ENCODE data around the gene LYAR. TPM values are rescaled to one million over a fixed set of nuclear protein-coding genes. Genes with fewer than 3 reads are reported as not detected.

The LYAR gene
- total and polyA plus RNA-seq, 2 of the 4 experiments (the other 2 are of a cell fraction), result 5.4 to 8.2 TPM

DNA sequence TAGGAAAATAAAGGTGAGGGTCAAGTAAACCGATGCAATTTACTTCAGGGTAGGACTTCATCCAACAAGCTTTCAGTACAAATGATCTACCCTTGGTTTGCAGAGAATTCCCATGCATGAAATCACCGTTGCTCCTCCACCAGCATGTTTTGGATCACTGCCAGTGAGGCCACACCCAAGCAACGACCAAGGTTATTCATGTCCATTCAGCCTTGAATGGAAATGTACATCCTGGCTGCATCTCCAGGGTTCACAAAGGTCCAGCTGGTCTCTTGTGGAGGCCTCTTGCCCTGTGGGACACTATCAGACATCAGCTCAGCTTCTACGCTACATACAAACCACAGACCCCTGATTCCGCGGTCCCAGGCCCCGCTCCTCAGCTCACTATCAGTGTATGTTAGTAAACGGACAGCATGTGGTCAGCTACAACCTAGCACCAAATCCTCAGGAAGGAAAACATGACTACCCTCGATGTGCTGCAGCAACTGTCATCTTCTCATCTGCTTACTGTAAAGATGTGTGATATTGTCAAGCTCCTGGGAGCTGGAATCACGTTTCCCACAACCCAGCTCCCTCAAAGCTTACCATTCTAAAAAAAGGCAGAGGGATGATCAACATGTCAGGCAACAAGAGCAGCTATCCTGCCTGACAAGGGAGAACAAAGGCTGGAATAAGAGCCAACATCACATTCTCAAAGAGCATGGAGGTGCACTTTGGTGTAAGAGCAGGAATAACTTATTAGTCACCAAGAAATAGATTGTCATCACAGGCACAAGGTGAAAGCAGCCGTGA, 4.9 kb downstream of the LYAR start:
- Histone ChIP-seq H3K14ac (replicated peaks; ENCODE audit: low read depth, low read length) (no peak overlapping the region), H2AK9ac (replicated peaks; ENCODE audit: low read depth, low read length, poor library complexity) (no peak overlapping the region), H3K18ac (ENCODE audit: low read depth, low read length) (no peak overlapping the region), H3K9ac (ENCODE audit: low read depth, low read length) (no peak overlapping the region), H2BK120ac (ENCODE audit: low read depth, low read length) (no peak overlapping the region), H3K4me3 (ENCODE audit: insufficient read depth, low read depth, low read length) (no peak overlapping the region), H4K20me1 (ENCODE audit: insufficient read depth, low read length) (no peaks in the 10 kb centered on the region), H4K91ac (ENCODE audit: insufficient read depth, low read depth, low read length) (no peak overlapping the region), H2AK5ac (ENCODE audit: low read depth, low read length) (no peak overlapping the region), H2BK5ac (ENCODE audit: low read depth, low read length, poor library complexity, severe bottlenecking) (no peak overlapping the region), H3K27ac (ENCODE audit: insufficient read depth, low read length) (no peak overlapping the region), H3K36me3 (ENCODE audit: control insufficient read depth, insufficient read depth, low read length) (peaks cover 20% of the 10 kb centered on the region), H3K4me1 (ENCODE audit: control insufficient read depth, insufficient read depth, low read length) (peaks cover 6% of the 10 kb centered on the region), H3K4me2 (ENCODE audit: low read depth, low read length) (no peak overlapping the region), H2BK15ac (ENCODE audit: low read depth, low read length) (no peak overlapping the region), H3K9me1 (ENCODE audit: insufficient read depth, low read length) (peaks cover 13% of the 10 kb centered on the region; the same call in 1 of the 2 replicates), H4K5ac (ENCODE audit: low read depth, low read length) (no peak overlapping the region), H3K4ac (ENCODE audit: low read depth, low read length) (no peak overlapping the region), H3K56ac (ENCODE audit: extremely low read depth, insufficient read depth, low read length) (no peak overlapping the region), H3K23ac (ENCODE audit: low read depth, low read length) (no peak overlapping the region), H2BK20ac (ENCODE audit: low read depth, low read length) (no peak overlapping the region), H2AFZ (replicated peaks; ENCODE audit: low read length, poor library complexity) (no peak overlapping the region), H3K27me3 (ENCODE audit: control insufficient read depth, insufficient read depth, low read length) (no peaks in the 10 kb centered on the region), H3K9me3 (ENCODE audit: control insufficient read depth, insufficient read depth, low read length) (no peaks in the 10 kb centered on the region), H4K8ac (ENCODE audit: low read depth in 2 of 2, low read length in 2 of 2) (no peak overlapping the region), H3K79me1 (ENCODE audit: low read depth in 1 of 2, low read length in 2 of 2) (peaks cover 36 to 50% of the 10 kb centered on the region in 2 experiments)
- DNase-seq, result no peak
- ChIA-PET POLR2A (ENCODE audit: unreplicated experiment) (no interaction called here), CTCF (interaction anchor here (2.0 kb wide), 1 partner anchor 25 kb away, joined by 4 read pairs; no protein-coding TSS in a partner anchor)
- BruUV-seq (replicated peaks), result no TSS peak
- dilution Hi-C loops (cut with HindIII; ENCODE audit: low sequenced_read_pairs, unreplicated experiment), result no loop called here
- in situ Hi-C loops (cut with MboI; ENCODE audit: low sequenced_read_pairs), result no loop called here
- ATAC-seq (ENCODE audit: low read depth), result no peak
- WGBS, 2 experiments (ENCODE audit: extremely low coverage in 2 of 2, insufficient read length in 1 of 2), result 67% methylated on average over 3 of the region's 11 CpGs; no CpG with 5 or more reads in 1 of the 2 experiments
- intact Hi-C loops (cut with micrococcal nuclease), result no loop called here
- TF ChIP-seq MAZ (IDR thresholded peaks at IDR 0.05; ENCODE audit: borderline replicate concordance, low read depth, low read length) (no peak), RAD21 (IDR thresholded peaks at IDR 0.05; ENCODE audit: low read length) (no peak), MAFK (IDR thresholded peaks at IDR 0.05; ENCODE audit: low read depth, low read length) (no peak), MXI1 (IDR thresholded peaks at IDR 0.05; ENCODE audit: borderline replicate concordance, low read depth, low read length) (no peak), CHD1 (IDR thresholded peaks at IDR 0.05; ENCODE audit: low read depth, low read length) (no peak), SMC3 (IDR thresholded peaks at IDR 0.05; ENCODE audit: low read depth, low read length) (no peak), FOS (IDR thresholded peaks at IDR 0.05; ENCODE audit: low read depth, low read length) (no peak), RCOR1 (IDR thresholded peaks at IDR 0.05; ENCODE audit: insufficient replicate concordance, low read length) (no peak), BHLHE40 (IDR thresholded peaks at IDR 0.05; ENCODE audit: low read depth, low read length) (no peak)
- TF ChIP-seq, protein P1, sequence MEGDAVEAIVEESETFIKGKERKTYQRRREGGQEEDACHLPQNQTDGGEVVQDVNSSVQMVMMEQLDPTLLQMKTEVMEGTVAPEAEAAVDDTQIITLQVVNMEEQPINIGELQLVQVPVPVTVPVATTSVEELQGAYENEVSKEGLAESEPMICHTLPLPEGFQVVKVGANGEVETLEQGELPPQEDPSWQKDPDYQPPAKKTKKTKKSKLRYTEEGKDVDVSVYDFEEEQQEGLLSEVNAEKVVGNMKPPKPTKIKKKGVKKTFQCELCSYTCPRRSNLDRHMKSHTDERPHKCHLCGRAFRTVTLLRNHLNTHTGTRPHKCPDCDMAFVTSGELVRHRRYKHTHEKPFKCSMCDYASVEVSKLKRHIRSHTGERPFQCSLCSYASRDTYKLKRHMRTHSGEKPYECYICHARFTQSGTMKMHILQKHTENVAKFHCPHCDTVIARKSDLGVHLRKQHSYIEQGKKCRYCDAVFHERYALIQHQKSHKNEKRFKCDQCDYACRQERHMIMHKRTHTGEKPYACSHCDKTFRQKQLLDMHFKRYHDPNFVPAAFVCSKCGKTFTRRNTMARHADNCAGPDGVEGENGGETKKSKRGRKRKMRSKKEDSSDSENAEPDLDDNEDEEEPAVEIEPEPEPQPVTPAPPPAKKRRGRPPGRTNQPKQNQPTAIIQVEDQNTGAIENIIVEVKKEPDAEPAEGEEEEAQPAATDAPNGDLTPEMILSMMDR (conservative IDR thresholded peaks at IDR 0.05; ENCODE audit: low read depth, low read length), result no peak
- TF ChIP-seq, protein P2, sequence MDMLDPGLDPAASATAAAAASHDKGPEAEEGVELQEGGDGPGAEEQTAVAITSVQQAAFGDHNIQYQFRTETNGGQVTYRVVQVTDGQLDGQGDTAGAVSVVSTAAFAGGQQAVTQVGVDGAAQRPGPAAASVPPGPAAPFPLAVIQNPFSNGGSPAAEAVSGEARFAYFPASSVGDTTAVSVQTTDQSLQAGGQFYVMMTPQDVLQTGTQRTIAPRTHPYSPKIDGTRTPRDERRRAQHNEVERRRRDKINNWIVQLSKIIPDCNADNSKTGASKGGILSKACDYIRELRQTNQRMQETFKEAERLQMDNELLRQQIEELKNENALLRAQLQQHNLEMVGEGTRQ (IDR thresholded peaks at IDR 0.05; ENCODE audit: low read depth, low read length), result no peak
